OCI-LY3 (cell line): ENCODE results near the gene RAB11FIP4.

ENCODE experiments used
- H2AFZ ChIP-seq: fragments of 200-600, 300-600 bp; shearing (Covaris generic); 2 replicates; pipeline ENCODE4 v1.6.0; 2014; ENCODE audit warnings: antibody characterized with exemption, low read depth, low read length
- H3K27ac ChIP-seq: fragments of 200-600, 300-600 bp; sonication (generic); 2 replicates; pipeline ENCODE4 v1.5.1; 2014; ENCODE audit warnings: mild to moderate bottlenecking, low read length, moderate library complexity, mixed read lengths
- H3K27me3 ChIP-seq: fragments of 200-600, 300-600 bp; sonication (generic); 2 replicates; pipeline ENCODE4 v1.6.1; 2014; ENCODE audit warnings: low read depth, low read length, mixed read lengths
- H3K36me3 ChIP-seq: fragments of 200-600, 300-600 bp; sonication (generic); replicated peaks from 2 replicates; pipeline ENCODE3; 2014; ENCODE audit warnings: low read depth, low read length, mixed read lengths
- H3K4me1 ChIP-seq: fragments of 300-600, 200-600 bp; sonication (generic); 2 replicates; pipeline ENCODE4 v1.6.1; 2014; ENCODE audit warnings: low read length, mixed read lengths
- H3K4me2 ChIP-seq: fragments of 200-600, 300-600 bp; sonication (generic); 2 replicates; pipeline ENCODE4 v1.6.1; 2014; ENCODE audit warnings: low read length, mixed read lengths
- H3K4me3 ChIP-seq: fragments of 300-600, 200-600 bp; sonication (generic); 2 replicates; pipeline ENCODE4 v1.5.1; 2014; ENCODE audit warnings: antibody characterized with exemption, mild to moderate bottlenecking, low read length, moderate library complexity
- H3K79me2 ChIP-seq: fragments of 300-600, 200-600 bp; shearing (Covaris generic); 2 replicates; pipeline ENCODE4 v1.6.1; 2014; ENCODE audit warnings: mild to moderate bottlenecking, low read length, mixed read lengths
- H3K9ac ChIP-seq: fragments of 300-600, 200-600 bp; shearing (Covaris generic); 2 replicates; pipeline ENCODE4 v1.6.0; 2014; ENCODE audit warnings: mild to moderate bottlenecking, low read length, moderate library complexity
- H3K9me3 ChIP-seq: fragments of 200-600, 300-600 bp; shearing (Covaris generic); 2 replicates; pipeline ENCODE4 v1.6.1; 2014; ENCODE audit warnings: low read length, mixed read lengths; ENCODE audit not compliant: insufficient read depth
- H4K20me1 ChIP-seq: fragments of 200-600, 300-600 bp; sonication (generic); 2 replicates; pipeline ENCODE4 v1.6.1; 2016; ENCODE audit warnings: low read length, mixed read lengths; ENCODE audit not compliant: insufficient read depth
- EZH2phosphoT487 ChIP-seq: fragments of 200-600 bp; shearing (Covaris generic); IDR thresholded peaks from 2 replicates; pipeline ENCODE4 v1.6.1; 2018; ENCODE audit warnings: antibody characterized with exemption, mixed run types, low read depth
- TF ChIP-seq, protein P1 (sequence below): fragments of 200-600, 300-600 bp; sonication (generic); IDR thresholded peaks from 2 replicates; pipeline ENCODE4 v1.5.1; 2014; ENCODE audit warnings: antibody characterized with exemption, low read length, low read depth

The RAB11FIP4 gene

GRCh38 chr17:31509095-31509804 lies 117.8 kb downstream of the RAB11FIP4 start:
- TF ChIP-seq, protein P1, sequence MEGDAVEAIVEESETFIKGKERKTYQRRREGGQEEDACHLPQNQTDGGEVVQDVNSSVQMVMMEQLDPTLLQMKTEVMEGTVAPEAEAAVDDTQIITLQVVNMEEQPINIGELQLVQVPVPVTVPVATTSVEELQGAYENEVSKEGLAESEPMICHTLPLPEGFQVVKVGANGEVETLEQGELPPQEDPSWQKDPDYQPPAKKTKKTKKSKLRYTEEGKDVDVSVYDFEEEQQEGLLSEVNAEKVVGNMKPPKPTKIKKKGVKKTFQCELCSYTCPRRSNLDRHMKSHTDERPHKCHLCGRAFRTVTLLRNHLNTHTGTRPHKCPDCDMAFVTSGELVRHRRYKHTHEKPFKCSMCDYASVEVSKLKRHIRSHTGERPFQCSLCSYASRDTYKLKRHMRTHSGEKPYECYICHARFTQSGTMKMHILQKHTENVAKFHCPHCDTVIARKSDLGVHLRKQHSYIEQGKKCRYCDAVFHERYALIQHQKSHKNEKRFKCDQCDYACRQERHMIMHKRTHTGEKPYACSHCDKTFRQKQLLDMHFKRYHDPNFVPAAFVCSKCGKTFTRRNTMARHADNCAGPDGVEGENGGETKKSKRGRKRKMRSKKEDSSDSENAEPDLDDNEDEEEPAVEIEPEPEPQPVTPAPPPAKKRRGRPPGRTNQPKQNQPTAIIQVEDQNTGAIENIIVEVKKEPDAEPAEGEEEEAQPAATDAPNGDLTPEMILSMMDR, result no peak
- TF ChIP-seq EZH2phosphoT487, result no peak
- Histone ChIP-seq H3K36me3 (no peaks in the 10 kb centered on the region), H3K4me3 (peak overlapping the region; percentile 74), H3K79me2 (peaks cover 5% of the 10 kb centered on the region; the same call in 1 of the 2 replicates), H2AFZ (peak overlapping the region; percentile 46), H3K27ac (peak overlapping the region; percentile 62), H3K9ac (peak overlapping the region; percentile 58), H3K9me3 (no peaks in the 10 kb centered on the region), H3K27me3 (no peaks in the 10 kb centered on the region), H3K4me1 (peaks cover 18% of the 10 kb centered on the region), H4K20me1 (no peaks in the 10 kb centered on the region), H3K4me2 (peak overlapping the region; percentile 99)

GRCh38 chr17:31509805-31510177 lies 118.3 kb downstream of the RAB11FIP4 start:
- TF ChIP-seq EZH2phosphoT487, result no peak
- TF ChIP-seq, protein P1, result no peak
- H3K4me2 ChIP-seq, result no peak overlapping the region
- no peak overlapping the region for H2AFZ ChIP-seq
- no peak overlapping the region for H3K4me3 ChIP-seq
- no peaks in the 10 kb centered on the region for H3K9me3 ChIP-seq
- H3K79me2 ChIP-seq, result peaks cover 5% of the 10 kb centered on the region; the same call in 1 of the 2 replicates
- H3K27me3 ChIP-seq, result no peaks in the 10 kb centered on the region
- H4K20me1 ChIP-seq, result no peaks in the 10 kb centered on the region
- no peak overlapping the region for H3K27ac ChIP-seq
- no peaks in the 10 kb centered on the region for H3K36me3 ChIP-seq
- H3K9ac ChIP-seq, result no peak overlapping the region
- H3K4me1 ChIP-seq, result peaks cover 18% of the 10 kb centered on the region

DNA sequence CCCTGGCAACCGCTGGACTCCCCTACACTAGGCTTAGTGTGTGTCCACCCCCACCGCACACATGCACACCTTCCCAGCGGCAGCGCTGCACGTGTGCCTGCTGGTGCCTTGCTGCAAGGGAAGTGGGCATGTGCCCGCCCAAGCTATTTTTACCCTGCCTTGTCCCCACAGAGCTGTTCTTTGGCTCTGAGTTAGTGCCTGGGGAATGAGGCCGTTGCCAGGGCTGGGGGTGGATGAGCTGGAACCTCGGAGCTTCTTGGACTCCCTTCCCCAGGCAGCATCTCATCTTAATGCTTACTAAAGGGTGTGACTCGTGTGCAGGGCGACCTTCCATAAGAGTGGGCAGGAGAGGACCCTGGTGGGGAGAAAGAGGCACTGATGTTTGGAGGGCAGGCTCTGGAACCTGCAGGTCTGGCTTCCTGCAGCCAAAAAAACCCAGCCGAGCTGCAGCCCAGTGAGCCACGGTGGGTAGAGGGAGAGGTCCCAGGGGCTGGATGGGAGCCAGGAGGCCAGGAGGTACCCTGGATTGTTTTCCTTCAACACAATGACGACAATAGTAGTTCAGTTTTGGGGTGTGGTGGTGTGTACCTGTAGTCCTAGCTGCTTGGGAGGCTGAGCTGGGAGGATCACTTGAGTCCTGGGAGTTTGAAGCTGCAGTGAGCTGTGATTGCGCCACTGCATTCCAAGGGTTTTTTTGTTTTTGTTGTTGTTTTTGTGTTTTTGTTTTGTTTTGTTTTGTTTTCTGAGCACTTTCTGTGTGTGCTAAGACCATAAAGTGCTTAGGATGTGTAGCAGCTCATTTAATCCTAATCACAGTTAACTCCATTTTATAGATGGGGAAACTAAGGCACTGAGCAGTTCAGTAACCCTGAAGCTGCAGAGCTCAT lies 119.1 kb downstream of the RAB11FIP4 start:
- H3K9me3 ChIP-seq, result no peaks in the 10 kb centered on the region
- H4K20me1 ChIP-seq, result no peaks in the 10 kb centered on the region
- H3K36me3 ChIP-seq, result no peaks in the 10 kb centered on the region
- TF ChIP-seq, protein P1, result no peak
- TF ChIP-seq EZH2phosphoT487, result no peak
- no peak overlapping the region for H3K9ac ChIP-seq
- no peak overlapping the region for H3K4me2 ChIP-seq
- H3K79me2 ChIP-seq, result peaks cover 5% of the 10 kb centered on the region; the same call in 1 of the 2 replicates
- no peaks in the 10 kb centered on the region for H3K27me3 ChIP-seq
- H2AFZ ChIP-seq, result no peak overlapping the region
- H3K4me1 ChIP-seq, result peaks cover 18% of the 10 kb centered on the region
- H3K4me3 ChIP-seq, result no peak overlapping the region
- H3K27ac ChIP-seq, result no peak overlapping the region

DNA sequence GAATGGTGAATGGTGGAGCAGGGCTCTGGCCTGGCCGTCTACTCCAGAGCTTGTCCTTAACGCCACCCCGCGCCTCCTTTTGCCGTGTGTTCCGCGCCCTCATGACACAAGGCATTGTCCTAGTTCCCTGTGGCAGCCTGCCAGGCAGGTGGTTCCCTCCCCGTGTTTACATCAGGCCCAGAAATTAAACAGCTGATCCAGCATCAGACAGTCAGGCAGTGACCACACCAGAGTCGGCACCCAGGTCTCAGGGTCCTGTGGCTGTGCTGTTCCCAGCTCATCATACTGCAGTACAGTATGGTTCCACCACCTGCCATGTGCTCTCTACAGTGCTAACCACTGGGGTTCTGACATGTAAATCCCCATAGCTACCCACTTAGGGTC lies 119.7 kb downstream of the RAB11FIP4 start:
- Histone ChIP-seq H3K4me3 (no peak overlapping the region), H3K4me2 (no peak overlapping the region), H3K4me1 (peaks cover 18% of the 10 kb centered on the region), H4K20me1 (no peaks in the 10 kb centered on the region), H3K9ac (no peak overlapping the region), H3K79me2 (peaks cover 5% of the 10 kb centered on the region; the same call in 1 of the 2 replicates), H3K27ac (no peak overlapping the region), H3K27me3 (no peaks in the 10 kb centered on the region), H3K9me3 (no peaks in the 10 kb centered on the region), H3K36me3 (no peaks in the 10 kb centered on the region), H2AFZ (no peak overlapping the region)
- TF ChIP-seq, protein P1, result no peak
- TF ChIP-seq EZH2phosphoT487, result no peak
